SH-SY5Y (cell line): ENCODE results near the gene JAM2.

Source experiments
- GATA2 ChIP-seq: IDR thresholded peaks from 2 replicates; pipeline ENCODE4 v1.6.1; 2011; ENCODE audit warnings: mild to moderate bottlenecking, low read depth, low read length
- GATA3 ChIP-seq: IDR thresholded peaks from 2 replicates; pipeline ENCODE4 v1.6.1; 2011; ENCODE audit warnings: low read depth, mild to moderate bottlenecking, low read length, moderate library complexity

DNA sequence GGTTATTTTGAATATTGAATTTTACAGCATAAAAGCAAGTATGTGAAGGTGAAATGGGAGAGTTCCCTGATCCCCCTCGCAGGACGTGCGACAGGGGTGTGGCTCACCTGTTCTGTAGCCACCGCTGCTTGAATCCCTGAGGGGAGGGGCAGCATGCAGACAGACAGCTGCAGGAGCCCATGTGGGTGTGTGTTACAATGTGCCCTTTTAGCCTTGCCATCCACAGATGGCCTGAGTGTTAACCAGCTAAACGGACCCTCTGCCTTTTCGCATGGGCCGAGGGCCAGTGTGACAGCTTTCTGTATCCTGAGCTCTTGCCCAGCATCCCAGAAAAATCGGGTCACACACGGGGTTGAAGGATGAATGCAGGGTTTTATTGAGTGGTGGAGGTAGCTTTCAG is 43.3 kb downstream of the JAM2 start:
- TF ChIP-seq GATA2 (no peak), GATA3 (no peak)
